ENCODE measurements around the gene ENOSF1. TPM values are rescaled to one million over a fixed set of nuclear protein-coding genes. Genes with fewer than 3 reads are reported as not detected.

The ENOSF1 gene
- total RNA-seq, 1 donor from 2014 or later, result 93.6 TPM

DNA sequence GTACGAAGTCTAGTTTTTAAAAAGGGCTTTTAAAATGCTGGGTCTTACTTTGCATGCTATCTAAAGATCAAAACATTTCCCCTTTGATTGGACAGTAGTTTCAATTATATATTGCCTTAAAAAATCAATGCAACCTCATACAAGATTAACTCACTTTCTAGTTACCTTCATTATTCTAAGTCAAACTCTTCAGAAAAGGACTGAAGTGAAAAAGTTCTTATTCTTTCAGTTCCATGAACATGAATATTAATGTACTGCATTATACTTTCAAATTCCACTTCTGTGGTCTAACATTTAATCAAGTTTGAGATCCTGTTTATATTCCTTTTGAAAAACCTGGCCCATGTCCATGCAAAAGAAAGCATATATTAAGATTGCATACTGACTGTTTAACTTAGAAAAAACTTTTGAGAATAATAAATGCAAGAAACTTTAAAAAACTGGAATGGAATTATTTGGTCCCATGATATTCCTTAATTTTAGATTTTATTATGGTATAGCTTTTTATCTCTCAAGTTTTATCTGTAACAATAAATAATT, 11.2 kb upstream of the ENOSF1 start:
- Mint-ChIP-seq H3K36me3 (ENCODE audit: low read depth) (peaks cover 38% of the 10 kb centered on the region), H3K27me3 (ENCODE audit: low read depth) (no peaks in the 10 kb centered on the region), H3K4me3 (ENCODE audit: low read depth) (no peak overlapping the region), H3K27ac (no peak overlapping the region), H3K4me1 (ENCODE audit: low read depth) (no peaks in the 10 kb centered on the region), H3K9me3 (no peaks in the 10 kb centered on the region)
- no peak for DNase-seq (ENCODE audit: low spot score)
- intact Hi-C loops (cut with micrococcal nuclease), result no loop called here

DNA sequence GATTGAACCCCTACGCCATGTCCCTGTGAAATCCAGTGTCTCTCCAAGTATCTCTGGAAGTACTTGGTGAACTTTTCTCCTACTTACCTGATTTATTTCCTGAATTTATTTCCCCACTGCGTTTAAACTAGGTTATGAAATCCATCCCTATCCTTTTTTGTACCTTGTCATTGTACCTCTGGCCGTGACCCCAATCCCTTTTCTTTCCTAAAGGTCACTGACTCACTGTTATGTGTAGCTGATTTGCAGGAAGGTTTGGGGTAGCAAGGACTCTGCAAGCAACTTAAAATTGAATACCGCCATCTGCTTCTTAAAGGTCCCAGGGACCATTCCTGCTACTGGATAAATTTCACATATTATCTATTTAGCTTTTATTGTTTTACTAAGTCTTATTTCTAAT, 4.6 kb upstream of the ENOSF1 start:
- Mint-ChIP-seq H3K27me3 (ENCODE audit: low read depth) (no peaks in the 10 kb centered on the region), H3K36me3 (ENCODE audit: low read depth) (peaks cover 8% of the 10 kb centered on the region), H3K27ac (no peak overlapping the region), H3K9me3 (no peaks in the 10 kb centered on the region), H3K4me1 (ENCODE audit: low read depth) (peaks cover 24% of the 10 kb centered on the region), H3K4me3 (ENCODE audit: low read depth) (no peak overlapping the region)
- DNase-seq (ENCODE audit: low spot score), result no peak
- intact Hi-C loops (cut with micrococcal nuclease), result loop anchor here (10.0 kb wide), 1 partner anchor 452 kb away; the partner anchor contains the start of gene THOC1

DNA sequence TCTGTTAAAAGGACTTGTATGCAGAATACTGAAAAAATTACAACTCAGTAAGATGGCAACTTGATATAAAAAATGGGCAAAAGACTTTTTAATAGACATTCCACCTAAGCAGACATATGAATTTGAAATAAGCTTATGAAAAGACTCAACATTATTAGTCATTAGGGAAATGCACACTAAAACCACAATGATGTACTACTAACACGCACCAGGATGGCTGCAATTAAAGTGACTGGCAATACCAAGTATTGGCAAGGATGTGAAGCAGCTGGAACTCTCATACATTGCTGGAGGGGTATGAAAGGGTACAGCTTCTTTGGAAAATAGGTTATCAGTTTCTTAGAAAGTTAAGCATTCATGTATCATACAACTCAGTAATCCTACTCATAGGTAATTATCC, 3.2 kb upstream of the ENOSF1 start:
- Mint-ChIP-seq H3K36me3 (ENCODE audit: low read depth) (peaks cover 9% of the 10 kb centered on the region), H3K9me3 (no peaks in the 10 kb centered on the region), H3K4me1 (ENCODE audit: low read depth) (peaks cover 31% of the 10 kb centered on the region), H3K27me3 (ENCODE audit: low read depth) (no peaks in the 10 kb centered on the region), H3K27ac (no peak overlapping the region), H3K4me3 (ENCODE audit: low read depth) (no peak overlapping the region)
- intact Hi-C loops (cut with micrococcal nuclease), result loop anchor here (10.0 kb wide), 1 partner anchor 451 kb away; the partner anchor contains the start of gene THOC1
- DNase-seq (ENCODE audit: low spot score), result no peak

DNA sequence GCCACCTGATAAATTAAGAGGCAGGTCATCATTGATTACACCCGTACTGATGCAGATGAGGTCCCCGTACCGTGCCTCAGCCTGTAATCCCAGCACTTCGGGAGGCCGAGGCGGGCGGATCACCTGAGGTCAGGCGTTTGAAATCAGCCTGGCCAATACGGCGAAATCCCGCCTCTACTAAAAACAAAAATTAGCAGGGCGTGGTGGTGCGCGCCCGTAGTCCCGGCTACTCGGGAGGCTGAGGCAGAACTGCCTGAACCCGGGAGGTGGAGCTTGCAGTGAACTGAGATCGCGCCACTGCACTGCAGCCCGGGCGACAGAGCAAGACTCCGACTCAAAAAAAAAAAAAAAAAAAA, 683 bp upstream of the ENOSF1 start:
- H3K27me3 Mint-ChIP-seq (ENCODE audit: low read depth), result no peaks in the 10 kb centered on the region
- H3K27ac Mint-ChIP-seq, result no peak overlapping the region
- no peak for DNase-seq (ENCODE audit: low spot score)
- peaks cover 42% of the 10 kb centered on the region for H3K4me1 Mint-ChIP-seq (ENCODE audit: low read depth)
- intact Hi-C loops (cut with micrococcal nuclease), result loop anchor here (5.0 to 10.0 kb wide), 2 partner anchors 91 to 448 kb away; partner anchors contain the start of gene THOC1
- peaks cover 27% of the 10 kb centered on the region for H3K36me3 Mint-ChIP-seq (ENCODE audit: low read depth)
- H3K9me3 Mint-ChIP-seq, result no peaks in the 10 kb centered on the region
- H3K4me3 Mint-ChIP-seq (ENCODE audit: low read depth), result peak overlapping the region; percentile 51

DNA sequence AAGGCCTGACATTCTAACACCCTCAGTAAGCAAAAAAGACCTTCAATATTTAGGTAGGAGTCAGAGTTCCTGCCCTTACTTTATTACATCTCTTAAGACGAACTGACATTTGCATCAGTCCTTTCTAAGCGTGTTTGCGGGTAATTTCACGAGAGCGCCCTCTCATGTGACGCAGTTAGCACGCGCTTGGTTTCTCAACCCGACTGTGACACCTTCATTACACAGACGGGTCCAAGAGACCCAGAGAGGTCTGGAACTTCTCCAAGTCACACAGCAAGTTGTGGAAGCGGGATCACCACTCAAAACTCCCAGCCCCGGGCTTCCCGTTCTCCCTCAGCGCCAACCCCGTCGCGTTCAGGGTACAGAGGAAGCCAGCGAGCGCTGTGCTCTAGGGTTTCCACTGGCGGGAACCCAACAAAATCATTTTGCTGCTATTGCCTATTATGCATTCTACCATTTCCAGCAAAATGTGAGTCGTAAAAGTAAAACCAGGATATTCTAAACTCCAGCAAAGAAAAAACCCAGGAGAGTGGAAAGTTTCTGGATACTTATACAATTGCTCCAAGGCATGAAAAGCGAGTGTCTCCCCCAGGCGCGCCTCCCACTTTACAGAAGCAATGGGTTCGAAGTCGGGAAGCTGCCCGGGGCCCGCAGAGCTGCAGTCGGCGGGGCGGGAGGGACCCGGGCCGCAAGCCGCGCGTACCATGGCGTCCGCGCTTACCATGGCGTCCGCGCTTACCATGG, 601 bp downstream of the ENOSF1 start:
- Mint-ChIP-seq H3K4me1 (ENCODE audit: low read depth) (peaks cover 40% of the 10 kb centered on the region), H3K4me3 (ENCODE audit: low read depth) (peak overlapping the region; percentile 86), H3K9me3 (no peaks in the 10 kb centered on the region), H3K36me3 (ENCODE audit: low read depth) (peaks cover 33% of the 10 kb centered on the region), H3K27me3 (ENCODE audit: low read depth) (no peaks in the 10 kb centered on the region), H3K27ac (peak overlapping the region; percentile 87)
- peak; percentile 68 for DNase-seq (ENCODE audit: low spot score)
- intact Hi-C loops (cut with micrococcal nuclease), result loop anchor here (1.0 to 10.0 kb wide), 6 partner anchors 9 to 447 kb away; partner anchors contain the start of gene THOC1

DNA sequence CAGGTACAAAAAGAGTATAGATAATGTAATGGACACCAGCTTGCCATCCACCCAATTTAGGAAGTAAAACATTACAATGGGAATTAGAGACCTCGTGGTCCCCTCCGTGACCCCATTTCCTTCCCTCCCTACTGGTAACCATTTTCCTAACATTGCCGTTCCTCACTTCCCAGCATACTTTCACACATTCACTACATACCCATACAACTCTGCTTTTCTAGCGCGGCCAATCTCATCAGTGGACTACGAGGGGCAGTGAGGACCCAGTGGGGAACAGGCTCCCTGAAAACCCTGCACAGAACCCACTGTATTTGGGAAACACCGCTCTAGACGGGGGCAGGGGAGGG, 1.1 kb downstream of the ENOSF1 start:
- intact Hi-C loops (cut with micrococcal nuclease), result loop anchor here (1.0 to 10.0 kb wide), 5 partner anchors 8 to 446 kb away; partner anchors contain the start of gene THOC1
- Mint-ChIP-seq H3K27ac (peak overlapping the region; percentile 87), H3K36me3 (ENCODE audit: low read depth) (peaks cover 36% of the 10 kb centered on the region), H3K4me1 (ENCODE audit: low read depth) (peaks cover 41% of the 10 kb centered on the region), H3K9me3 (no peaks in the 10 kb centered on the region), H3K4me3 (ENCODE audit: low read depth) (peak overlapping the region; percentile 86), H3K27me3 (ENCODE audit: low read depth) (no peaks in the 10 kb centered on the region)
- no peak for DNase-seq (ENCODE audit: low spot score)

DNA sequence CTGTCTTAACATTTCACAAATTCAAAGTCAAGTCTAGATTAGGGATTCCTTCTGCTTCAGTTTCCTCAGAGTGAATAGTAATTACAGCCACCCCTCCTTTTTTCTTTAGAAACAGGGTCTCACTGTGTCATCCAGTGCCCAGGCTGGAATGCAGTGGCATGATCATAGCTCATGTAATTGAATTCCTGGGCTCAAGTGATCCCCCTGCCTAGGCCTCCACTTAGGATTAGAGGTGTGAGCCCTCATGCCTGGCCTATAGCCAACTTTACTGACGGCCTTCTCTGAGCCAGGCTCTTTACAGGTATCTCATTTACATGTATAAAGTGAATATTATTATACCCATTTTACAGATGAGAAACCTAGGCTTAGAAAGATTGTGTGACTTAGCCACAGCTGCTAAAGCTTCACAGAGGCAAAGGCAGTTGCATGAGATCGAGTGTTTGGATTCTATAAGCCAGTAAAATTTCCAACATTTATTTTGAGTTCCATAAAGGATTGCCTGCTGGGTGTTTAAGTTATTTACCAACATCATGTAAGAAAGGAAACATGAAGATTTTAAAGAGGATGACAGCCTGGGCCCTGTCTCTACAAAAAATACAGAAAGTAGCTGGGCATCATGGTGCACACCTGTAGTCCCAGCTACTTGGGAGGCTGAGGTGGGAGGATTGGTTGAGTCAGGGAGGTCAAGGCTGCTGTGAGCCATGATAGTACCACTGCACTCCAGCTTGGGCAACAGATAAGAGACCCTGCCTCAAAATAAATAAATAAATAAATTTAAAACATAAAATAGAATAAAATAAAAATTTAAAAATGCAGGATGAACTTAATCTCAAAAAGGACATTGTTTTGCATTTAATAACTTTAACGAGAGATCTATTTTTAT, 1.8 kb downstream of the ENOSF1 start:
- no peak for DNase-seq (ENCODE audit: low spot score)
- intact Hi-C loops (cut with micrococcal nuclease), result loop anchor here (1.0 to 10.0 kb wide), 5 partner anchors 7 to 446 kb away; partner anchors contain the start of gene THOC1
- Mint-ChIP-seq H3K36me3 (ENCODE audit: low read depth) (peaks cover 38% of the 10 kb centered on the region), H3K4me3 (ENCODE audit: low read depth) (peak overlapping the region; percentile 86), H3K27me3 (ENCODE audit: low read depth) (no peaks in the 10 kb centered on the region), H3K9me3 (no peaks in the 10 kb centered on the region), H3K4me1 (ENCODE audit: low read depth) (peaks cover 40% of the 10 kb centered on the region), H3K27ac (peak overlapping the region; percentile 61)

DNA sequence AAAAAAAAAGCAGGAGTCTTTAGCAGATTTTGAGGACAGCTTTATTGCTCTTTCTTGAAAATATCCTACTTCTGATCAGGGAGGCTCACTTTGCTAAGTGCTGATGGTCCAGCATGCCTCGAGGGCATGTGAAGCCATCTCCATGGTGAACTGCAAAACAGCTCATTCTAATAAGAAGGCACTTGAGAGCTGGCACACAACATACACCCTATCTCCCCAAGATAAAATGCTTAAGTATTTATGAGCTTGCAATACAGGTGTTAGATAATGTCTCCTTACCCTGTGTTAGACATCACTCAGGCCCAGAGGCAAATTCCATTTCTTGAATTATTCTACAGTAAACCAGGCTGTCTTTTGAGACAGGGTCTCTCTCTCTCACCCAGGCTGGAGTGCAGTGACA, 2.7 kb downstream of the ENOSF1 start:
- intact Hi-C loops (cut with micrococcal nuclease), result loop anchor here (5.0 to 10.0 kb wide), 2 partner anchors 87 to 445 kb away; partner anchors contain the start of gene THOC1
- no peaks in the 10 kb centered on the region for H3K27me3 Mint-ChIP-seq (ENCODE audit: low read depth)
- peaks cover 31% of the 10 kb centered on the region for H3K4me1 Mint-ChIP-seq (ENCODE audit: low read depth)
- no peaks in the 10 kb centered on the region for H3K9me3 Mint-ChIP-seq
- H3K4me3 Mint-ChIP-seq (ENCODE audit: low read depth), result peak overlapping the region; percentile 14
- DNase-seq (ENCODE audit: low spot score), result no peak
- peaks cover 47% of the 10 kb centered on the region for H3K36me3 Mint-ChIP-seq (ENCODE audit: low read depth)
- no peak overlapping the region for H3K27ac Mint-ChIP-seq

DNA sequence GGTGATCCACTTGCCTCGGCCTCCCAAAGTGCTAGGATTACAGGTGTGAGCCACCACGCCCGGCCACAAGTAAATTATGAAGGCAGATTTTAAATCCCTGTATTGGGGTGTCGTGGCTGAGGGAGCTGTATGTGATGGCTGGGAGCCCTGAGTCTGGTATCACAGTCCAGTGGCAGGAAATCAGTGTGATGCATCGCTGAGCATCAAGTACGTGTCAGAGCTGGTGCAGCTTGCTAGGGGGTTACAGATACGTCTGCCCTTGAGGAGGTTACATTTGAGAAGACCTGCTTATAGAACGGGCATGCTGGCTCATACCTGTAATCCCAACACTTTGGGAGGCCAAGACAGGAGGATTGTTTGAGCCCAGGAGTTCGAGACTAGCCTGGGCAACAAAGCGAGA, 4.3 kb downstream of the ENOSF1 start:
- no peaks in the 10 kb centered on the region for H3K9me3 Mint-ChIP-seq
- intact Hi-C loops (cut with micrococcal nuclease), result no loop called here
- no peak for DNase-seq (ENCODE audit: low spot score)
- no peak overlapping the region for H3K27ac Mint-ChIP-seq
- H3K4me1 Mint-ChIP-seq (ENCODE audit: low read depth), result peaks cover 36% of the 10 kb centered on the region
- no peak overlapping the region for H3K4me3 Mint-ChIP-seq (ENCODE audit: low read depth)
- H3K27me3 Mint-ChIP-seq (ENCODE audit: low read depth), result no peaks in the 10 kb centered on the region
- peaks cover 61% of the 10 kb centered on the region for H3K36me3 Mint-ChIP-seq (ENCODE audit: low read depth)

DNA sequence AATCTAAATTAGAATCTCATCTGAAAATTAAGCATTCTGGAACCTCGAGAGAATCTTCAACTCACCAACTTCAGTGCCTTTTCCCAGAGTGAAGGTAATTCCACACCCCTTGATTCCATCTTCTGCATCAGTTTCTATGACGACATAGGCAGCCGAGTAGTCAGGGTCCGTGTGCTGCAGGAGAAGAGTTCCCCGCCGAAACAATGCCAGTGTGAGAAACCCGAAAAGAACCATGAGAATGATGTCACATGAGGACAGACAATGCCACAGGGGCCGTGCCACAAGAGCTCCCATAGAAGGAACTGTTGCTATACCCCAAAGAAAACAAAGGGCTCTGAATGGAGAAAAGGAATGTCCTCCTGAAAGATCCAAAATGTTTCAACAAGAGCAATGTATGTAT, 6.0 kb downstream of the ENOSF1 start:
- DNase-seq (ENCODE audit: low spot score), result no peak
- no peak overlapping the region for H3K4me3 Mint-ChIP-seq (ENCODE audit: low read depth)
- intact Hi-C loops (cut with micrococcal nuclease), result no loop called here
- no peaks in the 10 kb centered on the region for H3K9me3 Mint-ChIP-seq
- peaks cover 65% of the 10 kb centered on the region for H3K36me3 Mint-ChIP-seq (ENCODE audit: low read depth)
- no peaks in the 10 kb centered on the region for H3K27me3 Mint-ChIP-seq (ENCODE audit: low read depth)
- peak overlapping the region; percentile 67 for H3K27ac Mint-ChIP-seq
- H3K4me1 Mint-ChIP-seq (ENCODE audit: low read depth), result peaks cover 37% of the 10 kb centered on the region

DNA sequence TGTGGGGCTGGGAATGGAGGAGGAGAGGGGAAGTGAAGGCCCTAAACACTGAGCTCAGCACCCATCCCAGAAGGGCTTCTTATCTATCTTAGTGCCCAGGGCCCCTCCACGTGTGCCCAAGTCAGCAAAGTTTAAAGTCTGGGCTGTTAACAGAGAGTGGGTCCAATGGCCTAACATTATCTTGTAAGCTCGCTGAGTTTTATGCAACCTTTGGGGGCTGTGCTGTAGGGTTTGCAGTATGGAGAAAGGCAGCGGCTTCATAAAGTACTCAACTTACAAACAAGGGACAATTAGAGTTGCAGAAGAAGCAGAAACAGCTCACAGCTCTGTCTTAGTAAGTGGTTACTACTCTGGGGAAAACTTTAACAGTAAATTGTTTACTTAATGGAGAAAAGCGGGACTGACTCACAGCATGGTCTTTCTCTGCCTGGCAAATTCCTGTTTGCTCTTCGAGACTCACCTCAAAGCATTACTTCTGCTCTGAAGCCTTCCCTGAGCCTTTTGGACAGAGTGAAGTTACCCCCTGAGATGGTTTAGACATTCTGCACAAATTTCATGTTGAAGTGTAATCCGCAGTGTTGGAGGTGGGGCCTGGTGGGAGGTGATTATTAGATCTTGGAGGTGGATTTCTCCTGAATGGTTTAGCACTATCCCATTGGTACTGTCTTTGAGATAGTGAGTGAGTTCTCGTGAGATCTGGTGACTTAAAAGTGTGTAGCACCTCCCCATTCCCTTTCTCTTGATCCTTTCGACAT, 9.0 kb downstream of the ENOSF1 start:
- Mint-ChIP-seq H3K36me3 (ENCODE audit: low read depth) (peaks cover 55% of the 10 kb centered on the region), H3K4me1 (ENCODE audit: low read depth) (peaks cover 22% of the 10 kb centered on the region), H3K9me3 (no peaks in the 10 kb centered on the region), H3K27ac (peak overlapping the region; percentile 71), H3K27me3 (ENCODE audit: low read depth) (no peaks in the 10 kb centered on the region), H3K4me3 (ENCODE audit: low read depth) (no peak overlapping the region)
- intact Hi-C loops (cut with micrococcal nuclease), result loop anchor here (1.0 kb wide), 1 partner anchor 8 kb away; no protein-coding TSS in a partner anchor
- no peak for DNase-seq (ENCODE audit: low spot score)

DNA sequence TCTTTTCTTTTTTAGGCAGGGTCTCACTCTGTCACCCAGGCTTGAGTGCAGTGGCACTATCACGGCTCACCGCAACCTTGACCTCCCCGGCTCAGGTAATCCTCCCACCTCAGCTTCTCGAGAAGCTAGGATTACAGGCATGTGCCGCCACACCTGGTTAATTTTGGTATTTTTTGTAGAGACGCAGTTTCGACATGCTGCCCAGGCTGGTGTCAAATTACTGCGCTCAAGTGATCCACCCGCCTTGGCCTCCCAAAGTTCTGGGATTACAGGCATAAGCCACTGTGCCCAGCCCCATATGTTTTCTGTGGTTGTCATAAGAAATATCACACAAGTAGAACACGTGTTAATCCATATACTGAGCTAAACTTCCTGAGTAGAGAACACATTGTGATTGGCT, 14.6 kb downstream of the ENOSF1 start:
- Mint-ChIP-seq H3K27me3 (ENCODE audit: low read depth) (no peaks in the 10 kb centered on the region), H3K9me3 (no peaks in the 10 kb centered on the region), H3K4me1 (ENCODE audit: low read depth) (peaks cover 10% of the 10 kb centered on the region), H3K4me3 (ENCODE audit: low read depth) (no peak overlapping the region), H3K36me3 (ENCODE audit: low read depth) (peaks cover 54% of the 10 kb centered on the region), H3K27ac (no peak overlapping the region)
- intact Hi-C loops (cut with micrococcal nuclease), result loop anchor here (2.0 kb wide), 1 partner anchor 15 kb away; no protein-coding TSS in a partner anchor
- no peak for DNase-seq (ENCODE audit: low spot score)

All from activated T-helper 2 cell treated with anti-CD3 and anti-CD28 coated beads, Interferon-gamma antibody, Interleukin-2, Interleukin-4, amounts not matched to agents 10 μg/mL and 5 μg/mL and 100 μg/mL, durations not matched to agents 14 hours and 24 hours and 36 hours (primary cell).